Testis (tissue), 3 donors: Measurements from ENCODE around the gene KLRF2. TPM values are rescaled to one million over a fixed set of nuclear protein-coding genes. Genes with fewer than 3 reads are reported as not detected.

Experiments used
- DNase-seq: peaks from one replicate; pipeline ENCODE4 v3.0.0-alpha.2; 2019
- H3K27ac ChIP-seq, 2 donors: fragments of 200-600 bp; sonication (generic); one replicate each; pipeline ENCODE4 v1.5.1; 2019
- H3K27me3 ChIP-seq: fragments of 200-600 bp; sonication (generic); one replicate; pipeline ENCODE4 v1.5.1; 2019
- H3K36me3 ChIP-seq: fragments of 200-600 bp; sonication (generic); one replicate; pipeline ENCODE4 v1.5.1; 2017; ENCODE audit warnings: low read depth; ENCODE audit errors: missing control alignments
- H3K4me1 ChIP-seq: fragments of 200-600 bp; sonication (generic); one replicate; pipeline ENCODE4 v1.5.1; 2019
- H3K4me3 ChIP-seq, 2 donors: fragments of 200-600 bp; sonication (generic); one replicate each; pipeline ENCODE4 v1.5.1; 2017 to 2019
- H3K9me3 ChIP-seq: fragments of 200-600 bp; sonication (generic); one replicate; pipeline ENCODE4 v1.5.1; 2017
- POLR2A ChIP-seq: fragments of 450-650 bp; IDR thresholded peaks from one replicate; pipeline ENCODE4 v1.6.1; 2017; ENCODE audit warnings: antibody characterized with exemption, mild to moderate bottlenecking, moderate library complexity
- WGBS, 2 donors: methylation state at CpG; one replicate each; pipeline ENCODE4 v1.1.5; 2018; 5-methylcytosine and 5-hydroxymethylcytosine counted together
- intact Hi-C: fragments of 100-400 bp; cut with DNase I; formaldehyde crosslinking; loops from one replicate; pipeline ENCODE4 v1.15.1; 2023; ENCODE audit warnings: low total_unique reads
- polyA plus RNA-seq: library from polyadenylated mRNA; stranded (reverse); fragments of 350-450 nt; fragmentation: Illumina TruSeq; extraction: RNeasy Lipid Tissue Mini Kit (QIAGEN cat#74804); gene quantifications from one replicate; pipeline ENCODE4 v1.2.3, GENCODE V29; 2014; ENCODE audit warnings: low read depth, low replicate concordance; ENCODE audit not compliant: insufficient read depth
- total RNA-seq, 2 donors: library from RNA; depleted of rRNA; stranded (reverse); fragments of >200 nt; gene quantifications; one replicate each; pipeline ENCODE4 v1.2.3, GENCODE V29; 2016
- TF ChIP-seq, protein P1 (sequence below), 3 experiments: fragments of 450-650 bp in 2 of 3; fragments of 200-600 bp in 1 of 3; sonication (generic) in 1 of 3; IDR thresholded peaks; one replicate each; pipeline ENCODE4 v1.5.1; 2016 to 2019; ENCODE audit warnings: antibody characterized with exemption in 3 of 3, mild to moderate bottlenecking in 2 of 3, moderate library complexity in 1 of 3

Gene KLRF2
- total and polyA plus RNA-seq, 3 donors from 2014 or later = 0.79 TPM; not detected in 2

DNA sequence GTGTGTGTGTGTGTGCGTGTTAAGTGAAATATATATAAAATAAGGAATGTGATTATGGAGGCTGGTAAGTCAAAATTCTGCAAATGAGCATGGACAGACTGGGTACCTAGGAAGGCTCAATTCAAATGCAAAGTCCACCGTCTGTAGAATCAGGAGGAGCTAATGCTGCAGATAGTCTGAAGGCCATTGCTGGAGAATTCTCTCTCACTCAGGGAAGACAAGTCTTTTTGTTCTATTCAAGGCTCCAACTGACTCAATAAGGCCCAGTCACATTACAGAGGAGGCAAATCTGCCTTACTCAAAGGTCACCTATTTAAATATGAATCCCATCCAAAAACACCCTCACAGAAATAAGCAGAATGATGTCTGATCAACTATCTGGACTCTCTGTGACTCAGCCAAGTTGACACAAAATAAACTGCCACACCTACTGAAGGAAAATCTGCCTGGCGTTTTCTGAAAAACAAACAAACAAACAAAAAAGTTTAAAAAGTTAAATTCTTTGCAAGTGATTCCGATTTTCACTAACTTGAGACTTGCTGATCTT lies 684 bp upstream of the KLRF2 start:
- 76 to 82% methylated on average over 4 of the region's 4 CpGs for WGBS, 2 donors

DNA sequence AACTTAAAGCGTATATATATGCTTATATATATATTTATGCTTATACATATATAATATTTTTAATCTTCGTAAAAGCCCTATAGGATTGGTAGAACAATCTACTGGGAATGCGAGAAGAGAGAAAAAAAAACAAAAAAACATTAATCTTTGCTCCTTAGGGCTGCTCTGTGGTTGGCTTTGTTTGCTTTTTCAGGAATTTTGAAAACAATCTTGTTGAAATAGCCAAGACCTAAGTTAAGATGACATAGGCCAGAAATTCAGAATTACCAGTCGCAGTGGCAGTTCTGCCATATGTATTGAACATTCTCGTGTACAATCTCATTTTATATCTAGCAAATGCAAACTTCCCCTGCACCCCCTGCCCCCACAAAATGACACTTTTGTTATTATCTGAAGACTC lies 699 bp downstream of the KLRF2 start:
- H3K27me3 ChIP-seq = no peaks in the 10 kb centered on the region
- DNase-seq = no peak
- H3K4me3 ChIP-seq = no peak overlapping the region
- intact Hi-C loops = no loop called here
- H3K9me3 ChIP-seq = no peaks in the 10 kb centered on the region
- H3K4me1 ChIP-seq = no peaks in the 10 kb centered on the region
- WGBS, 2 donors = 91 to 94% methylated on average over 5 of the region's 5 CpGs
- TF ChIP-seq, protein P1, sequence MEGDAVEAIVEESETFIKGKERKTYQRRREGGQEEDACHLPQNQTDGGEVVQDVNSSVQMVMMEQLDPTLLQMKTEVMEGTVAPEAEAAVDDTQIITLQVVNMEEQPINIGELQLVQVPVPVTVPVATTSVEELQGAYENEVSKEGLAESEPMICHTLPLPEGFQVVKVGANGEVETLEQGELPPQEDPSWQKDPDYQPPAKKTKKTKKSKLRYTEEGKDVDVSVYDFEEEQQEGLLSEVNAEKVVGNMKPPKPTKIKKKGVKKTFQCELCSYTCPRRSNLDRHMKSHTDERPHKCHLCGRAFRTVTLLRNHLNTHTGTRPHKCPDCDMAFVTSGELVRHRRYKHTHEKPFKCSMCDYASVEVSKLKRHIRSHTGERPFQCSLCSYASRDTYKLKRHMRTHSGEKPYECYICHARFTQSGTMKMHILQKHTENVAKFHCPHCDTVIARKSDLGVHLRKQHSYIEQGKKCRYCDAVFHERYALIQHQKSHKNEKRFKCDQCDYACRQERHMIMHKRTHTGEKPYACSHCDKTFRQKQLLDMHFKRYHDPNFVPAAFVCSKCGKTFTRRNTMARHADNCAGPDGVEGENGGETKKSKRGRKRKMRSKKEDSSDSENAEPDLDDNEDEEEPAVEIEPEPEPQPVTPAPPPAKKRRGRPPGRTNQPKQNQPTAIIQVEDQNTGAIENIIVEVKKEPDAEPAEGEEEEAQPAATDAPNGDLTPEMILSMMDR (IDR thresholded peaks at IDR 0.05) = no peak
- TF ChIP-seq POLR2A = no peak
- no peak overlapping the region for H3K27ac ChIP-seq
- H3K36me3 ChIP-seq = no peaks in the 10 kb centered on the region

More for the DNA sequence above, 684 bp upstream of the KLRF2 start:
- no peak overlapping the region for H3K4me3 ChIP-seq
- no peak overlapping the region for H3K27ac ChIP-seq
- H3K4me1 ChIP-seq = no peaks in the 10 kb centered on the region
- H3K9me3 ChIP-seq = no peaks in the 10 kb centered on the region
- H3K27me3 ChIP-seq = no peaks in the 10 kb centered on the region
- TF ChIP-seq, protein P1 (IDR thresholded peaks at IDR 0.05) = no peak
- no peak for TF ChIP-seq POLR2A
- H3K36me3 ChIP-seq = no peaks in the 10 kb centered on the region
- DNase-seq = no peak
- intact Hi-C loops = no loop called here

DNA sequence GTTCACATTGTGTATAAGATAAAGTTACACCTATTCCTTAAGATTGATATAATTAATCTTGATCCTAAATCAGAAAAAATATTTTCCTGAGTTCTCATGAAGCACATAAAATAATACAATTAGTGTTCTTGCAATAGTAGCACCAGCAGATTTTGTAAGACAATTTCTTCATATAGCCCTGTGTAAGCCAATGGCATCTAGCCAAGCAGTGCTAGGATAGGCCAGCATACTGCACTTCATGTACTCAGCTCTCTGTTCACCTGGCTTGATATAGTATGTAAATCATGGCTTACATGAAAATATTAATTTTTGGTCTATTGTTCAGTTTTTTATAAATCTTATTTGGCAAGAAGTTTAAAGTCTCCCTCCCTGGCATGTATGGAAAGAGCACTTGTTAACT lies 1.9 kb downstream of the KLRF2 start:
- intact Hi-C loops = no loop called here
- no peaks in the 10 kb centered on the region for H3K36me3 ChIP-seq
- H3K27ac ChIP-seq = no peak overlapping the region
- H3K4me1 ChIP-seq = no peaks in the 10 kb centered on the region
- TF ChIP-seq, protein P1 (IDR thresholded peaks at IDR 0.05) = no peak
- TF ChIP-seq POLR2A = no peak
- no peaks in the 10 kb centered on the region for H3K27me3 ChIP-seq
- no peaks in the 10 kb centered on the region for H3K9me3 ChIP-seq
- no peak for DNase-seq
- H3K4me3 ChIP-seq = no peak overlapping the region

DNA sequence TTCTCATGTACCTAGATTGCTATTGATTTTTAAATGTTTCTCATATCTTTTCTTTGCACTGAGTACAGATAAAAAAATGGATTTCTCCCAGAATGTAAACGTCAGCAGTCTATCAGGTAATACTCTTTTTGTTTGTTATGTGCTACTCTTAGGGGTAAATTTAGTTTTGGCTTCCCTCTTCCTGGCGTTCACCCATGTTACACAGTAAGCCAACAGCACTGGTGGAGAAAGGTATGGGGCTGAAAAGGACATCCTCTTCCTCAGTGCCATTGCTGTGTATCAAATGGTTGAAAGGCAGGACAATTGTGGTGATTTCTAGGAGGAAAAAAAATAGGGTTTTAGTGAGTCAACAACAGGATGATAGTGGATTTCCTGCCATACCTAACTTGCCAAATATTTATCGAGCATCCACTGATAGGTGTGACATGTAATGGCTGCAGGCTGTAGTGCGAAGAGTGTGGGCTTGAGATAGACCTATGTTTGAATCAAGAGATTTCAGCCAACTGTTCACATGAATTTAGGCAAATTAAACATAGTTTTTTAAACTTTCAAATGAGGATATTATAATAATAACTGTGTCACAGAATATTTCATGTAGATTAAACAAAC lies 7.5 kb downstream of the KLRF2 start:
- Histone ChIP-seq H3K9me3 (no peaks in the 10 kb centered on the region), H3K4me1 (no peaks in the 10 kb centered on the region), H3K36me3 (no peaks in the 10 kb centered on the region), H3K27ac (no peak overlapping the region), H3K4me3 (no peak overlapping the region), H3K27me3 (no peaks in the 10 kb centered on the region)
- 61 to 65% methylated on average over 4 of the region's 4 CpGs for WGBS, 2 donors
- no peak for TF ChIP-seq POLR2A
- TF ChIP-seq, protein P1 (IDR thresholded peaks at IDR 0.05) = no peak
- intact Hi-C loops = no loop called here
- no peak for DNase-seq
